Measurements from ENCODE around the gene GNAI3.
"Not testable (repeated sequence)": the region's sequence is repeated elsewhere in the genome, so short reads cannot be mapped to it uniquely, and the experiment has no call there.

Gene GNAI3

DNA sequence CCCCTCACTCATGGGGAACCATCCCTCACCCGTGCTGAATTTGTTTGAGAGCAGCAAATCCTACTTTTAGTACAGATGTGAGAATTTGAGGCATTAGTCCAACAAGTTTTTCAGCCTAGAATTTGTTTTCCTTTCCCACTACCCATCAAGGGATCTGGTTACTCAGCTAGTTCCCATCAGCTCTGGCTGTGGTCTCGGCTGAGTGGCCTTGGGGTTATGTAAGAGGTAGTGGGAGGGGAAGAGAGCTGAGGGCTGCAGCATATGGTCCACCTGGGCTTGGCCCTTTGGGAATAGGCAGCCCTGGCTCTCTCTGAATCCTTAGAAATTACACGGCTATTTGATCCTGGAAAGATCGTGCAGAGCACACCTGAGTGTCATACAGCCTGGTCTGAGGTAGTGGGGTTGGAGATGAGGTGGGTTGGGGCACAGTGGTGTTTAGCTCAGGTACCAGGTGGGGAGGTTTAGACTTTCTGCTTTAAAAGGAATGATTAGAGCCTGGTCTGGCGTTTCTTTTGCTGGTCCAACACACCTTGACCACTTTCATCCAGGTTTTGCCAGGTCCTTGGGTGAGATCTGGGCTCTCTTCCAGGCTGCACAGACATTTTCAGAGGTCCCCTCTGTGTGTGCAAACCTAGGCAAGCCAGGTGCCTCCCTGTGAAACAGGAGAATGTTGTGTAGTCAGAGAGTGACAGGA, 111.7 kb downstream of the GNAI3 start:
- no peak for DNase-seq (ENCODE audit: low read depth)

DNA sequence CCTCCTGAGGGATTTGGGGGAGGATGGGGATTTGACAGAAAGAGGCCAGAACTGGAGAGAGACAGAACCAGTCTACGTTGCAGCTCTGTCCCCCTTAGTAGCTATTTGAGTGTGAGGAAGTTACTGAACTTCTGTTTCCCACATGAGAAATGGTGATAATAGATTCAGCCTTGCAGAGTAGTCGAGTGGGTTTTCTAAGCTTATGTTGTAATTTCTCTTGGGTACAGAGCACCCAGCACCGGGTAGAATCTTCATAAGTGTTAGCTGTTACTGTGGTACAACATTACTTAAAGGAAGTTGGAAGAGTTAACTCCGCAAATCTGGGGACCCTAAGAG, 112.2 kb downstream of the GNAI3 start:
- DNase-seq (ENCODE audit: low read depth), result not testable (repeated sequence)

DNA sequence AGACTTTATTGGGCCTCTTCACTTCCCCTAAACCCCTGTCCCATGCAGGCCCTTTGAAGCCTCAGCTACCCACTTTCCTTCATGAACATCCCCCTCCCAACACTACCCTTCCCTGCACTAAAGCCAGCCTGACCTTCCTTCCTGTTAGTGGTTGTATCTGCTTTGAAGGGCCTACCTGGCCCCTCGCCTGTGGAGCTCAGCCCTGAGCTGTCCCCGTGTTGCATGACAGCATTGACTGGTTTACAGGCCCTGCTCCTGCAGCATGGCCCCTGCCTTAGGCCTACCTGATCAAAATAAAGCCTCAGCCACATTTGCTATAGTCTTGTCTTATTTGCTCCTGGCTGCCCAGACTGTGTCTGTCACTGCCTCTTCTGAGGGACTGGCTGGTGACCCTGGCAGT, 113.0 kb downstream of the GNAI3 start:
- no peak for DNase-seq (ENCODE audit: low read depth)

DNA sequence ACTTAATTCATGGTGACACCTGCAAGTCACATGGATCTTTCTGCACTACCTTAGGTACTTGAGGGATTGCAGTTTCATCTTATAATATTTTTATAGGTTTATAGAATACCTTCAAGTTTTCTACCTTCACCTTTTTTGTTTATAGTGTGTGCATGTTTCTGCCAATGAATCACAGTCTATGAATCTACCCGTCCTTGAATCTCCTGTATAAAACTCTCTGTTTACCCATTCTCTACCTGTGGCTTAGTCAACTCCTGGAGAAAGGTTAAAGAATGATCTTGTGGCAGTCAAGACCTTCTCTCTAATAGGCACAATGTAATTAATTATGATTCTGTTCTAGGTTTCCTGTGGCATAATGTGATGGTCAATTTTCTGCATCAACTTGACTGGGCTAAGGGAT, 116.3 kb downstream of the GNAI3 start:
- DNase-seq (ENCODE audit: low read depth), result no peak

DNA sequence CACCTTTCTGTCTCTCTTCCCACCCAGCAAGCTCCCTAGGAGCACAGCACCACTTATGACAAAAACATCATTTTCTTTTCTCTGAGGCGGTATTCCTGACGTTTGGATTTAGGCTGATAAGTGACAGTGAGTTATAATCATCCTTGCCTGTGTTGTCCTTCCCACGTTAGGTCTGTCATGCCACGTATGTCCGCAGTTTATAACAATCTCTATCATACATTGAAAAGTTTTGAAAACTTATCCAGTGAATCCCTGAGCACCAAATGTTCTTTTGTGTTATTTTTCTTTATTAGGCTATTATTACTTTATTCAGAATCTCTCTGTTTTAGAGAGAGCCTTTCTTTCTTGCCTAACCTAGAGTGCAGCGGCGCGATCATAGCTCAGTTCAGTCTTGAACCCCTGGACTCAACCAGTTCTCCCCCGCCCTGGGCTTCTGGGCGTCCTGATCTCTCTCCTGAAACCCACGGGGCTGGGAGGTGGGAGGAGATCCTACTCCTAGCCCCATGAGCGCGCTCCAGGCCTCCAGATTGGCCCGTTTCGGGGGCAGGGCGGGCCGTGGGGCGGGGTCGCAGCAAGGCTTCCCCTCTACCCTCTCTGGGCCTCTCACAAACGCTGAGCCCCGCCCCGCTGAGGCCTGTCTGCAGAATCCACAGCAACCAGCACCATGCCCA, 119.2 kb downstream of the GNAI3 start, which contains the start of gene GSTM2:
TSS of gene GSTM2 (plus strand) at position 606 of the 671 bp plus-strand sequence. CDS start at position 665, 59 bp downstream.
- peak; percentile 71 for DNase-seq (ENCODE audit: low read depth)

All from T follicular helper cell (primary cell).